Vagina (tissue), 2 donors: ENCODE results near the gene CTPS2. TPM values are rescaled to one million over a fixed set of nuclear protein-coding genes. Genes with fewer than 3 reads are reported as not detected.

Experiments used
- DNase-seq, 2 donors: peaks; one replicate each; pipeline ENCODE4 v3.0.0-alpha.2; 2017; ENCODE audit errors: extremely low spot score in 2 of 2
- H3K27ac ChIP-seq: fragments of 200-600 bp; sonication (generic); one replicate; pipeline ENCODE4 v1.5.1; 2019
- H3K27me3 ChIP-seq: fragments of 200-600 bp; sonication (generic); one replicate; pipeline ENCODE4 v1.5.1; 2019
- H3K36me3 ChIP-seq, 2 donors: fragments of 200-600 bp; sonication (generic); one replicate each; pipeline ENCODE4 v1.5.1; 2017 to 2019
- H3K4me1 ChIP-seq: fragments of 200-600 bp; sonication (generic); one replicate; pipeline ENCODE4 v1.5.1; 2019
- H3K4me3 ChIP-seq, 2 donors: fragments of 200-600 bp; sonication (generic); 1 replicate in 1 of 2; 2 replicates in 1 of 2; pipeline ENCODE4 v1.5.1; 2016 to 2019
- H3K9me3 ChIP-seq: fragments of 200-600 bp; sonication (generic); one replicate; pipeline ENCODE4 v1.5.1; 2019
- POLR2A ChIP-seq, 2 donors: fragments of 450-650 bp; IDR thresholded peaks; one replicate each; pipeline ENCODE4 v1.6.1; 2017; ENCODE audit warnings: antibody characterized with exemption in 2 of 2, mild to moderate bottlenecking in 2 of 2, moderate library complexity in 2 of 2
- POLR2AphosphoS5 ChIP-seq, 2 donors: sonication (generic); formaldehyde crosslinking; IDR thresholded peaks; one replicate each; pipeline ENCODE4 v1.9.0; 2017; ENCODE audit warnings: antibody characterized with exemption in 2 of 2, mild to moderate bottlenecking in 2 of 2, low read depth in 1 of 2; ENCODE audit not compliant: insufficient read depth in 1 of 2
- intact Hi-C: fragments of 100-400 bp; cut with DNase I; formaldehyde crosslinking; loops from one replicate; pipeline ENCODE4 v1.15.1; 2023
- total RNA-seq: library from RNA; depleted of rRNA; stranded (reverse); fragments of >200 nt; gene quantifications from one replicate; pipeline ENCODE4 v1.2.3, GENCODE V29; 2016
- TF ChIP-seq, protein P1 (sequence below), 3 experiments: fragments of 450-650 bp in 2 of 3; fragments of 200-600 bp in 1 of 3; sonication (generic) in 1 of 3; IDR thresholded peaks; one replicate each; pipeline ENCODE4 v1.5.1; 2017 to 2019; ENCODE audit warnings: antibody characterized with exemption in 3 of 3, mild to moderate bottlenecking in 2 of 3, moderate library complexity in 2 of 3

CTPS2 gene
- total RNA-seq, 1 donor from 2014 or later: 20.4 TPM

DNA sequence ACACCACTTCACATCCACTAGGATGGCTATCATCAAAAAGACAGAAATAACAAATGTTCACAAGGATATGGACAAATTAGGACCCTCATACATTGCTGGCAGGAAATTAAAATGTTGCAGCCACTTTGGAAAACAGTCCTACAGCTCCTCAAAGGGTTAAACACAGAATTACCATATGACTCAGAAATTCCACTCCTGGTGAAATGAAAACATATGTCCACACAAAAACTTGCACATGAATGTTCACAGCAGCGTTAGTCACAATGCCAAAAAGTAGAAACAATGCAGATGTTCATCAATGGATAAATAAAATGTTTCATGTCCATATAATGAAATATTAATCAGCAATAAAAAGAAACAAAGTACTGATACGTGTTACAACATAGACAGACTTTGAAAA is 47.4 kb downstream of the CTPS2 start:
- TF ChIP-seq POLR2A (IDR thresholded peaks at IDR 0.05): no peak
- TF ChIP-seq, protein P1, sequence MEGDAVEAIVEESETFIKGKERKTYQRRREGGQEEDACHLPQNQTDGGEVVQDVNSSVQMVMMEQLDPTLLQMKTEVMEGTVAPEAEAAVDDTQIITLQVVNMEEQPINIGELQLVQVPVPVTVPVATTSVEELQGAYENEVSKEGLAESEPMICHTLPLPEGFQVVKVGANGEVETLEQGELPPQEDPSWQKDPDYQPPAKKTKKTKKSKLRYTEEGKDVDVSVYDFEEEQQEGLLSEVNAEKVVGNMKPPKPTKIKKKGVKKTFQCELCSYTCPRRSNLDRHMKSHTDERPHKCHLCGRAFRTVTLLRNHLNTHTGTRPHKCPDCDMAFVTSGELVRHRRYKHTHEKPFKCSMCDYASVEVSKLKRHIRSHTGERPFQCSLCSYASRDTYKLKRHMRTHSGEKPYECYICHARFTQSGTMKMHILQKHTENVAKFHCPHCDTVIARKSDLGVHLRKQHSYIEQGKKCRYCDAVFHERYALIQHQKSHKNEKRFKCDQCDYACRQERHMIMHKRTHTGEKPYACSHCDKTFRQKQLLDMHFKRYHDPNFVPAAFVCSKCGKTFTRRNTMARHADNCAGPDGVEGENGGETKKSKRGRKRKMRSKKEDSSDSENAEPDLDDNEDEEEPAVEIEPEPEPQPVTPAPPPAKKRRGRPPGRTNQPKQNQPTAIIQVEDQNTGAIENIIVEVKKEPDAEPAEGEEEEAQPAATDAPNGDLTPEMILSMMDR (IDR thresholded peaks at IDR 0.05): no peak
- TF ChIP-seq POLR2AphosphoS5 (IDR thresholded peaks at IDR 0.05; ENCODE audit: insufficient read depth in 1 of 2, low read depth in 1 of 2): no peak
- H3K36me3 ChIP-seq: no peaks in the 10 kb centered on the region
- H3K9me3 ChIP-seq: no peaks in the 10 kb centered on the region
- no peaks in the 10 kb centered on the region for H3K4me1 ChIP-seq
- DNase-seq: no peak
- intact Hi-C loops: no loop called here
- no peak overlapping the region for H3K27ac ChIP-seq
- no peaks in the 10 kb centered on the region for H3K27me3 ChIP-seq
- no peak overlapping the region for H3K4me3 ChIP-seq

DNA sequence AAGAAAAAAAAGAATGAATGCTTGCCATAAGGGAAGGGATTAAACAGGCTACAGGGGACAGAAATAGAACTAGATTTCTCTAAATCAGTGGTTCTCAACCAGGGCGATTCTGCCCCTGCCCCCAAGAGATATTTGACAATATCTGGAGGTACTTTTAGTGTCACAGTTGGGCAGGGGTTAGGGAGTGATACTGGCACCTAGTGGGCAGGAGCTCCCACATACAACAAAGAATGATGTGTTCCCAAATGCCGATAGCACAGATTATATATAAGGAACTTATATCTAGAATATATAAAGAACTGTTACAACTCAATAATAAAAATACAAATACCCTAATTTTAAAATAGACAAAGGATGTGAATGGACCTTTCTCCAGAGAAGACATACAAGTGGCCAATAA is 47.8 kb downstream of the CTPS2 start:
- TF ChIP-seq POLR2AphosphoS5 (IDR thresholded peaks at IDR 0.05; ENCODE audit: insufficient read depth in 1 of 2, low read depth in 1 of 2): no peak
- Histone ChIP-seq H3K4me1 (no peaks in the 10 kb centered on the region), H3K4me3 (no peak overlapping the region), H3K9me3 (no peaks in the 10 kb centered on the region), H3K27ac (no peak overlapping the region), H3K36me3 (no peaks in the 10 kb centered on the region), H3K27me3 (no peaks in the 10 kb centered on the region)
- intact Hi-C loops: no loop called here
- no peak for DNase-seq

DNA sequence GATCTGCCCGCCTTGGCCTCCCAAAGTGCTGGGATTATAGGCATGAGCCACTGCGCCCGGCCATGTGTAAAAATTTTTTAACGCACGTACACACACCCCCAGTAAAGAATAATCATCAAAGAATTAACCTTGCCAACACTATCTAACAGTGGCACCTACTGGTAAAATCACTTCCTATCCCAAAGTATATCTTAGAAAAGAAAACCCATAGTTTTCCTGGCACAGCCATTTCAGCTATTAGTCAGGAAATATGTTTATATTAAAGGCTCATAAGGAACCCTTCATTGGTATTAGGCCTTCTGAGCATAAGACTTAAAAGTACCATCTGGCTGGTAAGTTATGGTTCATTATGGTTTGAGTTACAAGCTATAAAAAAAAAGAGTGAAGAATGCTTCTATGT is 48.4 kb downstream of the CTPS2 start:
- TF ChIP-seq POLR2AphosphoS5 (IDR thresholded peaks at IDR 0.05; ENCODE audit: insufficient read depth in 1 of 2, low read depth in 1 of 2) (no peak), POLR2A (IDR thresholded peaks at IDR 0.05) (no peak)
- TF ChIP-seq, protein P1 (IDR thresholded peaks at IDR 0.05): no peak
- DNase-seq: no peak
- Histone ChIP-seq H3K27me3 (no peaks in the 10 kb centered on the region), H3K27ac (no peak overlapping the region), H3K36me3 (no peaks in the 10 kb centered on the region), H3K4me1 (no peaks in the 10 kb centered on the region), H3K9me3 (no peaks in the 10 kb centered on the region), H3K4me3 (no peak overlapping the region)
- intact Hi-C loops: no loop called here

DNA sequence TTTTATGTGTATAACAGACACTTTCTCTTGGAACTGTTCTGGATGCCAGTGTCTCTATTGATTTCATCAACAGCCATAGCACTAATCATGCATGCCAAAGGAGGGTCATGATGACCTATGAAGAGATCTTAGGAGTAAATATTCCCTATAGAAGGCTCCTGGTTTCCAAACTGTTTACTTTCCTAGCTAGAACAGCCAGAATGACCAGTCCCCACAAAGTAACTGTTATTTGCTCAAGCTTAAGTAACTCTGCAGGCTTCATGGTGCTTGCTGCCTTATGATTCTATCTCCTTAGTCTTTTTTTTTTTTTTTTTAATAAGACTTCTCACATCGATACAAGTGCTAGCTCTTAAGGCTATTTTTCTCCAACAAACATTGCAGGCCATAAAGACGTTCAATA is 50.1 kb downstream of the CTPS2 start:
- no peak overlapping the region for H3K27ac ChIP-seq

DNA sequence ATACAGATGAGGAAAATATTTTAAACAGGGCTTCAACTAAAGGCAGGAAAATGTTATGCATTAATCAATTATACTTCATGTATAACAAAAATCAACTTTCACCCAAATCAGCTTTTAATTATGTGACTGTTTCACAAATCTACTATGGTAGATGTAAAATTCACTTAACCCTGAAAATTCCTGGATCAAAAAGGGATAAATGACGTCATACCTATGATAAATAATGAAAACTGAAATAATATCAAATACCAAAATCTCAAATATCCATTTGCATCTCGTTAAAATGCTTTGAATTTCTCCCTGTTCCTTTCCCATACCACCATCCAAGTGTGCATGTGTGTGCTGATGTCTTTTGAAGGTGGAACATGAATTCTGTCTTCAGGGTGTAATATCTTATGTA is 51.0 kb downstream of the CTPS2 start:
- no peak for DNase-seq
- H3K36me3 ChIP-seq: no peaks in the 10 kb centered on the region
- H3K27me3 ChIP-seq: no peaks in the 10 kb centered on the region
- H3K4me1 ChIP-seq: no peaks in the 10 kb centered on the region
- TF ChIP-seq, protein P1 (IDR thresholded peaks at IDR 0.05): no peak
- no peak for TF ChIP-seq POLR2AphosphoS5 (IDR thresholded peaks at IDR 0.05; ENCODE audit: insufficient read depth in 1 of 2, low read depth in 1 of 2)
- TF ChIP-seq POLR2A (IDR thresholded peaks at IDR 0.05): no peak
- no peak overlapping the region for H3K27ac ChIP-seq
- no peaks in the 10 kb centered on the region for H3K9me3 ChIP-seq
- no peak overlapping the region for H3K4me3 ChIP-seq
- intact Hi-C loops: no loop called here

More for the DNA sequence above, 50.1 kb downstream of the CTPS2 start:
- TF ChIP-seq POLR2AphosphoS5 (IDR thresholded peaks at IDR 0.05; ENCODE audit: insufficient read depth in 1 of 2, low read depth in 1 of 2): no peak
- TF ChIP-seq POLR2A (IDR thresholded peaks at IDR 0.05): no peak
- TF ChIP-seq, protein P1 (IDR thresholded peaks at IDR 0.05): no peak
- no peaks in the 10 kb centered on the region for H3K9me3 ChIP-seq
- no peaks in the 10 kb centered on the region for H3K36me3 ChIP-seq
- no peaks in the 10 kb centered on the region for H3K27me3 ChIP-seq
- DNase-seq: no peak
- intact Hi-C loops: no loop called here
- no peak overlapping the region for H3K4me3 ChIP-seq
- H3K4me1 ChIP-seq: no peaks in the 10 kb centered on the region

DNA sequence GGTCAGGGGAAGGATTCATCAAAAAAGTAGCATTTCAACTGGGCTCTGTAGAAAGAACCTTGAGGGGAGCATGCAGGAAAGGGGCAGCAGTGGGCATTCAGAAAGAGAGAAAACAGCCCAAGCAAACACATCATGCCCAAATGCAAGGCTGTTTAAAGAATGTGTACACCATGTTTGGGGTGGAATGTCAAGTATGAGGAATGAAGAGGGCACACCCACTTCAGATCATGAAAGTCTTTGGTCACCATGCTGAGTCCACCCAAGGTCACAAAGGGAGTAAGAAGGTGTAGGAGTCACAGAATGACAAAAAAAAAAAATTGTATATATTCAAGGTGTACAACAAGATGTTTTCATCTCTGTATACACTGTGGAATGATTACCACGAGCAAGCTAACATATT is 53.1 kb downstream of the CTPS2 start:
- Histone ChIP-seq H3K4me1 (no peaks in the 10 kb centered on the region), H3K36me3 (no peaks in the 10 kb centered on the region), H3K9me3 (no peaks in the 10 kb centered on the region), H3K27ac (no peak overlapping the region), H3K27me3 (no peaks in the 10 kb centered on the region), H3K4me3 (no peak overlapping the region)
- intact Hi-C loops: no loop called here
- DNase-seq: no peak
- TF ChIP-seq, protein P1 (IDR thresholded peaks at IDR 0.05): no peak
- no peak for TF ChIP-seq POLR2AphosphoS5 (IDR thresholded peaks at IDR 0.05; ENCODE audit: insufficient read depth in 1 of 2, low read depth in 1 of 2)
- no peak for TF ChIP-seq POLR2A (IDR thresholded peaks at IDR 0.05)
